Sigmoid colon (tissue), 7 donors: Measurements from ENCODE around the gene NEU3. TPM values are rescaled to one million over a fixed set of nuclear protein-coding genes. Genes with fewer than 3 reads are reported as not detected.
A peak's percentile ranks its signal among the peaks of the same experiment; 100 is the strongest.

Experiments
- DNase-seq: peaks from one replicate; pipeline ENCODE4 v3.0.0-alpha.2; 2019
- H3K27ac ChIP-seq, 4 donors: fragments of 200-600 bp; sonication (generic); one replicate each; pipeline ENCODE4 v1.5.1; 2016 to 2019; ENCODE audit warnings: mild to moderate bottlenecking in 1 of 4
- H3K27me3 ChIP-seq, 3 donors: fragments of 200-600 bp; sonication (generic); one replicate each; pipeline ENCODE4 v1.5.1; 2019; ENCODE audit warnings: mild to moderate bottlenecking in 1 of 3
- H3K36me3 ChIP-seq, 4 donors: fragments of 200-600 bp; sonication (generic); one replicate each; pipeline ENCODE4 v1.5.1; 2016 to 2019
- H3K4me1 ChIP-seq, 4 donors: fragments of 200-600 bp; sonication (generic); one replicate each; pipeline ENCODE4 v1.5.1; 2017 to 2019
- H3K4me3 ChIP-seq, 4 donors: fragments of 200-600 bp; sonication (generic); one replicate each; pipeline ENCODE4 v1.5.1; 2017 to 2019; ENCODE audit warnings: mild to moderate bottlenecking in 2 of 4, moderate library complexity in 1 of 4
- H3K9me3 ChIP-seq, 4 donors: fragments of 200-600 bp in 3 of 4; sonication (generic) in 3 of 4; one replicate each; pipeline versions ENCODE4 v1.5.1 to v1.6.1; 2013 to 2019
- EP300 ChIP-seq, 4 donors: sonication (generic); formaldehyde crosslinking; IDR thresholded peaks; one replicate each; pipeline ENCODE4 v1.6.1; 2017; ENCODE audit warnings: antibody characterized with exemption in 4 of 4
- POLR2A ChIP-seq, 2 donors: fragments of 450-650 bp; IDR thresholded peaks; one replicate each; pipeline ENCODE4 v1.6.1; 2016; ENCODE audit warnings: antibody characterized with exemption in 2 of 2, mild to moderate bottlenecking in 2 of 2, moderate library complexity in 2 of 2
- POLR2AphosphoS5 ChIP-seq, 4 donors: sonication (generic); formaldehyde crosslinking; IDR thresholded peaks; one replicate each; pipeline ENCODE4 v1.6.1; 2017; ENCODE audit warnings: antibody characterized with exemption in 4 of 4
- WGBS, 2 donors: extraction: QIAGEN DNeasy Blood & Tissue Kit; methylation state at CpG; one replicate each; pipeline ENCODE4 v1.1.7; 2013; 5-methylcytosine and 5-hydroxymethylcytosine counted together
- intact Hi-C: fragments of 100-400 bp; cut with DNase I; formaldehyde crosslinking; loops from one replicate; pipeline ENCODE4 v1.15.1; 2023
- polyA plus RNA-seq, 3 donors: library from polyadenylated mRNA; stranded (reverse); fragments of 200-250 nt; gene quantifications; one replicate each; pipeline ENCODE4 v1.2.3, GENCODE V29; 2013
- total RNA-seq, 4 donors: library from RNA; depleted of rRNA; stranded (reverse); fragments of >200 nt; gene quantifications; one replicate each; pipeline ENCODE4 v1.1.0, GENCODE V29; 2016
- TF ChIP-seq, protein P1 (sequence below), 4 experiments: fragments of 450-650 bp in 3 of 4; fragments of 200-600 bp in 1 of 4; IDR thresholded peaks; one replicate each; pipeline ENCODE4 v1.5.1; 2016 to 2019; ENCODE audit warnings: antibody characterized with exemption in 4 of 4, mild to moderate bottlenecking in 3 of 4, moderate library complexity in 2 of 4
- donor health status: healthy with polysubstance abuse.
- donor health status: Bipolar disorder and iron deficiency.
- donor health status: healthy.

NEU3 gene
- total and polyA plus RNA-seq, 7 donors: 0.60 to 10.2 (median 4.6) TPM

GRCh38 chr11:74948898-74949752, 39.6 kb upstream of the NEU3 start, which contains the start of the genes SPCS2 and XRRA1:
SPCS2 (plus strand) TSS chr11:74949266; CDS start chr11:74949286, 20 bp downstream.
XRRA1 (minus strand) TSS chr11:74949091; CDS start chr11:74940878, 8,213 bp downstream.
- H3K9me3 ChIP-seq: no peaks in the 10 kb centered on the region
- no peaks in the 10 kb centered on the region for H3K27me3 ChIP-seq
- H3K4me3 ChIP-seq: peak within 1 kb of the TSS; percentile 70 to 90 (median 76)
- 0% methylated on average over 67 of the region's 67 CpGs for WGBS, 2 donors
- intact Hi-C loops: no loop called here
- peak within 1 kb of the TSS; percentile 77 to 86 (median 85) for H3K27ac ChIP-seq
- TF ChIP-seq POLR2AphosphoS5 (IDR thresholded peaks at IDR 0.05) (peak; percentile 90 to 95 (median 95)), EP300 (IDR thresholded peaks at IDR 0.05) (no peak), POLR2A (IDR thresholded peaks at IDR 0.05) (peak; percentile 57 to 69)
- H3K4me1 ChIP-seq: peaks cover 0 to 41% (median 28%) of the 10 kb centered on the region in 4 donors
- peak; percentile 99 for DNase-seq
- peaks cover 0 to 14% (median 0%) of the 10 kb centered on the region in 4 donors for H3K36me3 ChIP-seq

DNA sequence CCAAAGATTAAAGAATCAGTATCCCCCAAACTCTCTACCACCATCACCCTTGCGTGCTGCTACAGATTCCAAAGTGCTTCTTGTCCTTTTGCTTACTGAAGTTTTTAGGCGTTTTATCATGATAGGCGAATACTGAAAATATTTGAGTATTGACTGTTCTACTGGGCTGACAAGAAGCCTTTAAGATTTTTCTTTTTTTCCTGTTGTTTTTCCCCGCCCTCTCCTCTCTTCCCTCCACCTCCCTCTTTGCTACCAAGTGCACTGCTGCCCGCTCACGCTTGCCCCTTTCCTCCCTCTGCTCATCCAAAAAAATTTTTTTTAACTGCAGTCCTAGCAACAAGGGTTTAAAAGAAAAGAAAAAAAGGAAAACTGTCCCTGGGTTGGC, 39.0 kb upstream of the NEU3 start:
- H3K4me1 ChIP-seq: peaks cover 0 to 41% (median 28%) of the 10 kb centered on the region in 4 donors
- H3K27ac ChIP-seq: peak overlapping the region; percentile 77 to 86 (median 85)
- H3K36me3 ChIP-seq: peaks cover 0 to 11% (median 0%) of the 10 kb centered on the region in 4 donors
- H3K4me3 ChIP-seq: peak overlapping the region; percentile 70 to 90 (median 76)
- 0 to 1% methylated on average over 6 of the region's 6 CpGs for WGBS, 2 donors
- TF ChIP-seq EP300 (IDR thresholded peaks at IDR 0.05) (no peak), POLR2AphosphoS5 (IDR thresholded peaks at IDR 0.05) (no peak), POLR2A (IDR thresholded peaks at IDR 0.05) (no peak)
- TF ChIP-seq, protein P1, sequence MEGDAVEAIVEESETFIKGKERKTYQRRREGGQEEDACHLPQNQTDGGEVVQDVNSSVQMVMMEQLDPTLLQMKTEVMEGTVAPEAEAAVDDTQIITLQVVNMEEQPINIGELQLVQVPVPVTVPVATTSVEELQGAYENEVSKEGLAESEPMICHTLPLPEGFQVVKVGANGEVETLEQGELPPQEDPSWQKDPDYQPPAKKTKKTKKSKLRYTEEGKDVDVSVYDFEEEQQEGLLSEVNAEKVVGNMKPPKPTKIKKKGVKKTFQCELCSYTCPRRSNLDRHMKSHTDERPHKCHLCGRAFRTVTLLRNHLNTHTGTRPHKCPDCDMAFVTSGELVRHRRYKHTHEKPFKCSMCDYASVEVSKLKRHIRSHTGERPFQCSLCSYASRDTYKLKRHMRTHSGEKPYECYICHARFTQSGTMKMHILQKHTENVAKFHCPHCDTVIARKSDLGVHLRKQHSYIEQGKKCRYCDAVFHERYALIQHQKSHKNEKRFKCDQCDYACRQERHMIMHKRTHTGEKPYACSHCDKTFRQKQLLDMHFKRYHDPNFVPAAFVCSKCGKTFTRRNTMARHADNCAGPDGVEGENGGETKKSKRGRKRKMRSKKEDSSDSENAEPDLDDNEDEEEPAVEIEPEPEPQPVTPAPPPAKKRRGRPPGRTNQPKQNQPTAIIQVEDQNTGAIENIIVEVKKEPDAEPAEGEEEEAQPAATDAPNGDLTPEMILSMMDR (IDR thresholded peaks at IDR 0.05): no peak
- intact Hi-C loops: loop anchor here (5.0 kb wide), 1 partner anchor 38 kb away; the partner anchor contains the start of gene NEU3
- no peaks in the 10 kb centered on the region for H3K9me3 ChIP-seq
- no peak for DNase-seq
- no peaks in the 10 kb centered on the region for H3K27me3 ChIP-seq

GRCh38 chr11:74950374-74950969, 38.3 kb upstream of the NEU3 start:
- H3K36me3 ChIP-seq: peaks cover 0 to 10% (median 0%) of the 10 kb centered on the region in 4 donors
- no peak for DNase-seq
- no peak overlapping the region for H3K27ac ChIP-seq
- H3K4me1 ChIP-seq: peaks cover 0 to 41% (median 28%) of the 10 kb centered on the region in 4 donors
- no peaks in the 10 kb centered on the region for H3K27me3 ChIP-seq
- peak overlapping the region in 3 of 4 donors; percentile 73 to 90 (median 78) for H3K4me3 ChIP-seq
- TF ChIP-seq EP300 (IDR thresholded peaks at IDR 0.05): no peak
- no peak for TF ChIP-seq POLR2AphosphoS5 (IDR thresholded peaks at IDR 0.05)
- TF ChIP-seq, protein P1 (IDR thresholded peaks at IDR 0.05): no peak
- no peak for TF ChIP-seq POLR2A (IDR thresholded peaks at IDR 0.05)
- no peaks in the 10 kb centered on the region for H3K9me3 ChIP-seq
- intact Hi-C loops: loop anchor here (5.0 kb wide), 1 partner anchor 37 kb away; the partner anchor contains the start of gene NEU3
- 73 to 83% methylated on average over 2 of the region's 2 CpGs for WGBS, 2 donors

DNA sequence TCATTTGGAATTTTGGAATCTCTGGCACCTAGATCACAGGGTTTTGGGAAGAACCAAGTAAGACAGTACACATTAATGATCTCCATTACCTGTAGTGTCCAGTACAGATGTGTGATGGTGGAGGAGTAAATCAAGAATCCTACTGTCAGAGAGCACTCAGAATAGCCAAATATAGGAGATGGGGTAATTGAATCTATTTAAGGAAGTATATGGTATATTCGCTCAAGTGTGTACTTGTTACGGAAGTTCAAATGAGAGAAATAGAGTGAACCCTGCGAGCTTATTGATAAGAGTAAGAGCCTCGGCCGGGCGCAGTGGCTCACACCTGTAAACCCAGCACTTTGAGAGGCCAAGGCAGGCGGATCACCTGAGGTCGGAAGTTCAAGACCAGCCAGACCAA, 37.5 kb upstream of the NEU3 start:
- TF ChIP-seq POLR2AphosphoS5 (IDR thresholded peaks at IDR 0.05) (no peak), POLR2A (IDR thresholded peaks at IDR 0.05) (no peak), EP300 (IDR thresholded peaks at IDR 0.05) (no peak)
- TF ChIP-seq, protein P1 (IDR thresholded peaks at IDR 0.05): no peak
- Histone ChIP-seq H3K27ac (no peak overlapping the region), H3K4me1 (peaks cover 0 to 45% (median 28%) of the 10 kb centered on the region in 4 donors), H3K36me3 (peaks cover 0 to 10% (median 0%) of the 10 kb centered on the region in 4 donors), H3K27me3 (no peaks in the 10 kb centered on the region), H3K4me3 (no peak overlapping the region), H3K9me3 (no peaks in the 10 kb centered on the region)
- WGBS, 2 donors: 79 to 92% methylated on average over 8 of the region's 8 CpGs
- intact Hi-C loops: loop anchor here (5.0 kb wide), 1 partner anchor 36 kb away; the partner anchor contains the start of gene NEU3
- no peak for DNase-seq
